ENCODE measurements around the gene NCAN. TPM values are rescaled to one million over a fixed set of nuclear protein-coding genes. Genes with fewer than 3 reads are reported as not detected.

The NCAN gene
- total and polyA plus RNA-seq, 2 of the 13 experiments (the other 11 are each of a cell fraction or from before 2014, with no cell fraction given): not detected

DNA sequence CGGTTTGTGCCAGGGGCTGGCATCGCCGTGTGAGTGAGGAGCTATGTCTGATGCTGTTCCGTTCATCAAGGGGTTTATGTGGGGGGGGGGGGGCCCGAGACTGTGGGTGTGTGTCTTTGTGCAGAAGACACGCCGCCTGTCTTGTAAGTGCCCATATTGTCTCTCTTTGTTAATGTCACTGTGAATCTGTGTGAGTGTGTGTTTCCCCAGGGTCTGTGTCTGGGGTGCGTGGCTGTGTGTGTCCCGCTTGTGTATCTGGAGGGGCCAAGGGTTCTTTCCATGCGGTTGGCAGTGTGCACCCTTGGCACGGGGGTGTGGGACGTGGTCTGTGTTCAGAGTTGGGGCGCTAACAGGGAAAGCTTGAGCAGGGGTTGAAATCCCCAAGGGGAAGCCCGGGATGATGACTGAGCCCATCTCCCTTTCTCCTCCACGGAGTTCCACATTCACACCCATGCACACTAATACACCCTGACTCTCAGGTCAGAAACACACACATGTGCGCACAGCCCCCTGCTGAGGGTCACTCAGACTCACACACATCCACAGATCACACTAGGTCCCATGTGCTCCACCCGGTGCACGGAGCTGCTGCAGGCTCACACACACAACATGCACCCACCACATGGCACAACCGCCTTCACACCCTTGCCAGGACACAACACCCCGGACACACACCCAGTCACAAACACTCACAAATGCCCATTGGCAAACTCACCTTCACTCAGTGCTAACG is 1.8 kb downstream of the NCAN start:
- in situ Hi-C loops (cut with HindIII; ENCODE audit: extremely low pct_ligation_motif_present, low pct_unique_long_range_greater_than_20kb): no loop called here
- no peaks in the 10 kb centered on the region for H3K4me1 ChIP-seq (ENCODE audit: insufficient read depth, low read length)
- no peak for DNase-seq (ENCODE audit: low spot score)
- 26% methylated on average over 9 of the region's 21 CpGs for WGBS (ENCODE audit: low lambda C conversion rate)
- peaks cover 2 to 21% of the 10 kb centered on the region in 2 experiments; a peak in 3 of 5 replicates for H3K27me3 ChIP-seq (ENCODE audit: control insufficient read depth in 1 of 2, insufficient read depth in 2 of 2, low read length in 2 of 2)
- POLR2A ChIA-PET: interaction anchor here (1.6 kb wide), 1 partner anchor 11 kb away, joined by 8 read pairs; the partner anchor contains the start of gene NR2C2AP
- H3K9ac ChIP-seq (ENCODE audit: insufficient read depth, low read depth, low read length): no peak overlapping the region
- intact Hi-C loops (cut with micrococcal nuclease; ENCODE audit: unreplicated experiment): no loop called here
- H3K4me2 ChIP-seq (ENCODE audit: low read depth, low read length): no peak overlapping the region
- TF ChIP-seq ZNF724P (CRISPR knock-in tag; IDR thresholded peaks at IDR 0.05; ENCODE audit: borderline replicate concordance) (no peak), ZNF260 (CRISPR knock-in tag; IDR thresholded peaks at IDR 0.05; ENCODE audit: borderline replicate concordance, low read depth) (no peak), NCOA1 (CRISPR knock-in tag; IDR thresholded peaks at IDR 0.05) (no peak), HDAC1 (CRISPR knock-in tag; IDR thresholded peaks at IDR 0.05) (no peak), WIZ (CRISPR knock-in tag; IDR thresholded peaks at IDR 0.05) (no peak), TCF7 (IDR thresholded peaks at IDR 0.05; ENCODE audit: low read depth) (no peak), ZNF562 (CRISPR knock-in tag; IDR thresholded peaks at IDR 0.05; ENCODE audit: borderline replicate concordance) (no peak)
- TF ChIP-seq, protein P1, sequence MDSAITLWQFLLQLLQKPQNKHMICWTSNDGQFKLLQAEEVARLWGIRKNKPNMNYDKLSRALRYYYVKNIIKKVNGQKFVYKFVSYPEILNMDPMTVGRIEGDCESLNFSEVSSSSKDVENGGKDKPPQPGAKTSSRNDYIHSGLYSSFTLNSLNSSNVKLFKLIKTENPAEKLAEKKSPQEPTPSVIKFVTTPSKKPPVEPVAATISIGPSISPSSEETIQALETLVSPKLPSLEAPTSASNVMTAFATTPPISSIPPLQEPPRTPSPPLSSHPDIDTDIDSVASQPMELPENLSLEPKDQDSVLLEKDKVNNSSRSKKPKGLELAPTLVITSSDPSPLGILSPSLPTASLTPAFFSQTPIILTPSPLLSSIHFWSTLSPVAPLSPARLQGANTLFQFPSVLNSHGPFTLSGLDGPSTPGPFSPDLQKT (CRISPR knock-in tag; IDR thresholded peaks at IDR 0.05; ENCODE audit: borderline replicate concordance): no peak
- H3K36me3 ChIP-seq (replicated peaks in 1 of 2; ENCODE audit: control insufficient read depth in 1 of 2, insufficient read depth in 2 of 2, low read length in 2 of 2): no peaks in the 10 kb centered on the region
- no peak overlapping the region for H3K4me3 ChIP-seq (replicated peaks in 1 of 3; ENCODE audit: insufficient read depth in 1 of 3, low read depth in 2 of 3, low read length in 3 of 3)
- H3K9me3 ChIP-seq (ENCODE audit: low read length): no peaks in the 10 kb centered on the region
- H4K20me1 ChIP-seq (ENCODE audit: insufficient read depth, low read length): no peaks in the 10 kb centered on the region; the same call in 1 of the 2 replicates
- BruUV-seq (replicated peaks): no TSS peak
- no peaks in the 10 kb centered on the region for H3K79me2 ChIP-seq (ENCODE audit: insufficient read depth, low read length)
- ATAC-seq: no peak
- CTCF ChIA-PET (ENCODE audit: low intra/inter-chr PET ratio, low total read pairs): no interaction called here
- H3K27ac ChIP-seq (ENCODE audit: extremely low read length, insufficient read depth, low read length): no peak overlapping the region
- no peak overlapping the region for H2AFZ ChIP-seq (ENCODE audit: low read length)
- no peak for FAIRE-seq

Measured in HepG2 (cell line).